ENCODE measurements around the gene ZNF483.
"Not testable (repeated sequence)": the region's sequence is repeated elsewhere in the genome, so short reads cannot be mapped to it uniquely, and the experiment has no call there.

ZNF483 gene

DNA sequence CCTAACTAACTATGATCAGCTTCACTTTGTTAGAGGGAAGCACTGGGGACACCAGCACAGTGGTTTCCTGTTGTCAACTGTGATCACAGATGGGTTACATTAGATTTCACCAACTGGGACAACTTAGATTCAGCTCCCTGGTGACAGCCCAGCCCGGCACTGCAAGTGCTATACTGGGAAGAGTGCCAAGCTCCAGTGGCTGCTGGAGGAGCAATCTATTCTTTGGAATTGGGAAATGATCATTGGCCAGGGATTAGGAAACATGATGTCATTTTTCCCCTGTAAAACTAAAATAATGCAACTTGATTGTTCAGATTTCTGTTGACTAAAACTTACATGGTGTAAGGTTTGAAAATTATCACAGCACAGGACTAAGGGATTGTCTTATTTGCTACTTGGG, 41.3 kb downstream of the ZNF483 start:
- Histone ChIP-seq H3K27ac (replicated peaks) (no peak overlapping the region), H3K4me3 (replicated peaks; ENCODE audit: insufficient read depth, low read length) (no peak overlapping the region), H3K27me3 (ENCODE audit: insufficient read depth, poor library complexity, severe bottlenecking) (no peaks in the 10 kb centered on the region)
- DNase-seq (ENCODE audit: low read depth in 1 of 2, low spot score in 1 of 2): no peak
- TF ChIP-seq REST (IDR thresholded peaks at IDR 0.05; ENCODE audit: insufficient replicate concordance, low read depth): no peak
- TF ChIP-seq CTCF (IDR thresholded peaks at IDR 0.05; ENCODE audit: insufficient read depth, low read length): no peak
- no peak for TF ChIP-seq POLR2AphosphoS5 (IDR thresholded peaks at IDR 0.05; ENCODE audit: low read depth)
- TF ChIP-seq SPI1 (IDR thresholded peaks at IDR 0.05; ENCODE audit: borderline replicate concordance, low read depth): no peak
- no peak for TF ChIP-seq GABPA (IDR thresholded peaks at IDR 0.05; ENCODE audit: low read depth)

GRCh38 chr9:111568127-111568526, 43.1 kb downstream of the ZNF483 start:
- H3K27ac ChIP-seq (replicated peaks); DNase-seq (ENCODE audit: low read depth in 1 of 2, low spot score in 1 of 2); H3K4me3 ChIP-seq (replicated peaks; ENCODE audit: insufficient read depth, low read length); H3K27me3 ChIP-seq (ENCODE audit: insufficient read depth, poor library complexity, severe bottlenecking): not testable (repeated sequence)

- Histone ChIP-seq H3K4me3 (replicated peaks; ENCODE audit: insufficient read depth, low read length) (no peak overlapping the region), H3K27me3 (ENCODE audit: insufficient read depth, poor library complexity, severe bottlenecking) (no peaks in the 10 kb centered on the region), H3K27ac (replicated peaks) (no peak overlapping the region)
- no peak for TF ChIP-seq CTCF (IDR thresholded peaks at IDR 0.05; ENCODE audit: insufficient read depth, low read length)
- TF ChIP-seq GABPA (IDR thresholded peaks at IDR 0.05; ENCODE audit: low read depth): no peak
- TF ChIP-seq SPI1 (IDR thresholded peaks at IDR 0.05; ENCODE audit: borderline replicate concordance, low read depth): no peak
- TF ChIP-seq POLR2AphosphoS5 (IDR thresholded peaks at IDR 0.05; ENCODE audit: low read depth): no peak
- no peak for TF ChIP-seq REST (IDR thresholded peaks at IDR 0.05; ENCODE audit: insufficient replicate concordance, low read depth)
- DNase-seq (ENCODE audit: low read depth in 1 of 2, low spot score in 1 of 2): no peak
Observed at GRCh38 chr9:111572950-111573604, 48.1 kb downstream of the ZNF483 start.

- Histone ChIP-seq H3K27me3 (ENCODE audit: insufficient read depth, poor library complexity, severe bottlenecking) (no peaks in the 10 kb centered on the region), H3K4me3 (replicated peaks; ENCODE audit: insufficient read depth, low read length) (no peak overlapping the region), H3K27ac (replicated peaks) (no peak overlapping the region)
- DNase-seq (ENCODE audit: low read depth in 1 of 2, low spot score in 1 of 2): no peak
- TF ChIP-seq CTCF (IDR thresholded peaks at IDR 0.05; ENCODE audit: insufficient read depth, low read length) (no peak), POLR2AphosphoS5 (IDR thresholded peaks at IDR 0.05; ENCODE audit: low read depth) (no peak), GABPA (IDR thresholded peaks at IDR 0.05; ENCODE audit: low read depth) (no peak), REST (IDR thresholded peaks at IDR 0.05; ENCODE audit: insufficient replicate concordance, low read depth) (no peak), SPI1 (IDR thresholded peaks at IDR 0.05; ENCODE audit: borderline replicate concordance, low read depth) (no peak)
Observed at GRCh38 chr9:111582888-111583287, 57.9 kb downstream of the ZNF483 start.

All from HL-60 (cell line).